Epidermal melanocyte (primary cell): ENCODE measurements around the gene AHCYL1.
A peak's percentile ranks its signal among the peaks of the same experiment; 100 is the strongest.
"Not testable (repeated sequence)": the region's sequence is repeated elsewhere in the genome, so short reads cannot be mapped to it uniquely, and the experiment has no call there.

Experiments
- DNase-seq: peaks from one replicate; pipeline ENCODE4 v3.0.0; 2011; ENCODE audit warnings: low spot score; ENCODE audit not compliant: insufficient read length

AHCYL1 gene

GRCh38 chr1:109984456-109985246 lies at the start of gene AHCYL1:
Gene AHCYL1, plus strand, starts transcription at chr1:109984765. Its CDS starts 288 bp downstream, at chr1:109985053.
- peak; percentile 93 for DNase-seq

- DNase-seq, result no peak
Observed at GRCh38 chr1:109935451-109935900, 49.1 kb upstream of the AHCYL1 start.

- no peak for DNase-seq
Observed at GRCh38 chr1:109937738-109938137, 46.8 kb upstream of the AHCYL1 start.

- DNase-seq, result no peak
Observed at GRCh38 chr1:109938556-109938955, 46.0 kb upstream of the AHCYL1 start.

GRCh38 chr1:109942434-109942833 lies 42.1 kb upstream of the AHCYL1 start:
- DNase-seq, result no peak

GRCh38 chr1:109944541-109944940 lies 40.0 kb upstream of the AHCYL1 start:
- no peak for DNase-seq

- DNase-seq, result no peak
Observed at GRCh38 chr1:109946511-109946910, 38.1 kb upstream of the AHCYL1 start.

- no peak for DNase-seq
Observed at GRCh38 chr1:109947582-109948284, 36.8 kb upstream of the AHCYL1 start.

GRCh38 chr1:109948285-109948630 lies 36.3 kb upstream of the AHCYL1 start:
- DNase-seq, result no peak

GRCh38 chr1:109950038-109950437 lies 34.5 kb upstream of the AHCYL1 start:
- no peak for DNase-seq

- DNase-seq, result no peak
Observed at GRCh38 chr1:109950509-109950908, 34.1 kb upstream of the AHCYL1 start.

GRCh38 chr1:109951501-109951900 lies 33.1 kb upstream of the AHCYL1 start:
- not testable (repeated sequence) for DNase-seq

GRCh38 chr1:109954041-109954512 lies 30.5 kb upstream of the AHCYL1 start:
- DNase-seq, result no peak

- no peak for DNase-seq
Observed at GRCh38 chr1:109959632-109959973, 25.0 kb upstream of the AHCYL1 start.

GRCh38 chr1:109959974-109960744 lies 24.4 kb upstream of the AHCYL1 start:
- DNase-seq, result peak; percentile 56

- no peak for DNase-seq
Observed at GRCh38 chr1:109960745-109961094, 23.8 kb upstream of the AHCYL1 start.

GRCh38 chr1:109963864-109964263 lies 20.7 kb upstream of the AHCYL1 start:
- DNase-seq, result no peak

- no peak for DNase-seq
Observed at GRCh38 chr1:109969146-109969829, 15.3 kb upstream of the AHCYL1 start.

- DNase-seq, result no peak
Observed at GRCh38 chr1:109969907-109970306, 14.7 kb upstream of the AHCYL1 start.

GRCh38 chr1:109971559-109971958 lies 13.0 kb upstream of the AHCYL1 start:
- DNase-seq, result no peak

GRCh38 chr1:109974191-109974590 lies 10.4 kb upstream of the AHCYL1 start:
- DNase-seq, result no peak
